WERI-Rb-1 (cell line): ENCODE data around the gene NEFH.

Source experiments
- DNase-seq: peaks from one replicate; pipeline ENCODE4 v3.0.0-alpha.2; 2020
- H3K27ac ChIP-seq: fragments of 250-450 bp; sonication (Bioruptor Pico); 2 replicates; pipeline ENCODE4 v1.5.1; 2020; ENCODE audit warnings: mild to moderate bottlenecking, moderate library complexity
- H3K27me3 ChIP-seq: fragments of 250-450 bp; sonication (Bioruptor Pico); 2 replicates; pipeline ENCODE4 v1.5.1; 2021; ENCODE audit warnings: mild to moderate bottlenecking, low read depth, moderate library complexity; ENCODE audit not compliant: insufficient read depth, severe bottlenecking
- H3K36me3 ChIP-seq: fragments of 250-450 bp; sonication (Bioruptor Pico); 2 replicates; pipeline ENCODE4 v1.5.1; 2020; ENCODE audit warnings: mild to moderate bottlenecking, moderate library complexity
- H3K4me3 ChIP-seq: 2 replicates; pipeline ENCODE4 v1.5.1; 2011; ENCODE audit warnings: low read depth, mild to moderate bottlenecking, control low read depth, low read length
- H3K9me3 ChIP-seq: fragments of 250-450 bp; sonication (Bioruptor Pico); 2 replicates; pipeline ENCODE4 v1.5.1; 2021; ENCODE audit warnings: mild to moderate bottlenecking, moderate library complexity; ENCODE audit not compliant: severe bottlenecking
- TF ChIP-seq, protein P1 (sequence below): IDR thresholded peaks from 2 replicates; pipeline ENCODE4 v1.5.1; 2011; ENCODE audit warnings: low read depth, mild to moderate bottlenecking, control low read depth, inconsistent platforms, low read length

NEFH gene

GRCh38 chr22:29519996-29520395, 40.0 kb downstream of the NEFH start:
- DNase-seq = no peak
- Histone ChIP-seq H3K27ac (no peak overlapping the region), H3K27me3 (no peaks in the 10 kb centered on the region), H3K9me3 (no peaks in the 10 kb centered on the region), H3K36me3 (peaks cover 83% of the 10 kb centered on the region), H3K4me3 (no peak overlapping the region)
- TF ChIP-seq, protein P1, sequence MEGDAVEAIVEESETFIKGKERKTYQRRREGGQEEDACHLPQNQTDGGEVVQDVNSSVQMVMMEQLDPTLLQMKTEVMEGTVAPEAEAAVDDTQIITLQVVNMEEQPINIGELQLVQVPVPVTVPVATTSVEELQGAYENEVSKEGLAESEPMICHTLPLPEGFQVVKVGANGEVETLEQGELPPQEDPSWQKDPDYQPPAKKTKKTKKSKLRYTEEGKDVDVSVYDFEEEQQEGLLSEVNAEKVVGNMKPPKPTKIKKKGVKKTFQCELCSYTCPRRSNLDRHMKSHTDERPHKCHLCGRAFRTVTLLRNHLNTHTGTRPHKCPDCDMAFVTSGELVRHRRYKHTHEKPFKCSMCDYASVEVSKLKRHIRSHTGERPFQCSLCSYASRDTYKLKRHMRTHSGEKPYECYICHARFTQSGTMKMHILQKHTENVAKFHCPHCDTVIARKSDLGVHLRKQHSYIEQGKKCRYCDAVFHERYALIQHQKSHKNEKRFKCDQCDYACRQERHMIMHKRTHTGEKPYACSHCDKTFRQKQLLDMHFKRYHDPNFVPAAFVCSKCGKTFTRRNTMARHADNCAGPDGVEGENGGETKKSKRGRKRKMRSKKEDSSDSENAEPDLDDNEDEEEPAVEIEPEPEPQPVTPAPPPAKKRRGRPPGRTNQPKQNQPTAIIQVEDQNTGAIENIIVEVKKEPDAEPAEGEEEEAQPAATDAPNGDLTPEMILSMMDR = no peak

DNA sequence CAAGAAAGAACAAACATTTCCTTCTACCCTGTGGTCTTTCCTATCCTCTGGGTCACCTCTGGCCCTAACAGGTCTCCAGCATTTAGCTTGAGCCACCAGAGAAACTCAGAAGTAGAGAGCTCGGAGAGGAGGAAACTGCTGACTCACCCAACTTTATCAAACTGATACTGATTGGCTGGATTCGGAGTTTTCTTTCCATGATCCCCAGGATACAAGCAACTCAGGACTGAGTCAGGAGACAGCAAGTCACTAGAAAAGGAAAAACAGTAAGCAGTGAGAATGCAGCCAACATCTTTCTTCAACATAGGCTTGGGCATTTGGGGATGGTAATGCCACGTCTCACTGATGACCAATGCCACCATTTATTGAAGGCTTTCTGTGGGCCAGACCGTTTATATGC, 40.8 kb downstream of the NEFH start:
- Histone ChIP-seq H3K27ac (no peak overlapping the region), H3K27me3 (no peaks in the 10 kb centered on the region), H3K36me3 (peaks cover 88% of the 10 kb centered on the region), H3K4me3 (no peak overlapping the region), H3K9me3 (no peaks in the 10 kb centered on the region)
- no peak for DNase-seq
- TF ChIP-seq, protein P1 = no peak

- H3K9me3 ChIP-seq = no peaks in the 10 kb centered on the region
- DNase-seq = no peak
- no peak overlapping the region for H3K4me3 ChIP-seq
- no peak overlapping the region for H3K27ac ChIP-seq
- H3K27me3 ChIP-seq = no peaks in the 10 kb centered on the region
- TF ChIP-seq, protein P1 = no peak
- H3K36me3 ChIP-seq = peaks cover 85% of the 10 kb centered on the region
These were observed 41.5 kb downstream of the NEFH start for GRCh38 chr22:29521526-29521925.

GRCh38 chr22:29523761-29524160, 43.7 kb downstream of the NEFH start:
- H3K9me3 ChIP-seq = no peaks in the 10 kb centered on the region
- H3K36me3 ChIP-seq = peaks cover 73% of the 10 kb centered on the region
- TF ChIP-seq, protein P1 = no peak
- no peak for DNase-seq
- no peak overlapping the region for H3K27ac ChIP-seq
- H3K4me3 ChIP-seq = no peak overlapping the region
- H3K27me3 ChIP-seq = no peaks in the 10 kb centered on the region

- Histone ChIP-seq H3K27me3 (no peaks in the 10 kb centered on the region), H3K4me3 (no peak overlapping the region), H3K27ac (no peak overlapping the region), H3K9me3 (no peaks in the 10 kb centered on the region), H3K36me3 (peaks cover 74% of the 10 kb centered on the region)
- TF ChIP-seq, protein P1 = peak; percentile 70
- peak; percentile 64 for DNase-seq
These were observed 44.6 kb downstream of the NEFH start for GRCh38 chr22:29524442-29525191.

DNA sequence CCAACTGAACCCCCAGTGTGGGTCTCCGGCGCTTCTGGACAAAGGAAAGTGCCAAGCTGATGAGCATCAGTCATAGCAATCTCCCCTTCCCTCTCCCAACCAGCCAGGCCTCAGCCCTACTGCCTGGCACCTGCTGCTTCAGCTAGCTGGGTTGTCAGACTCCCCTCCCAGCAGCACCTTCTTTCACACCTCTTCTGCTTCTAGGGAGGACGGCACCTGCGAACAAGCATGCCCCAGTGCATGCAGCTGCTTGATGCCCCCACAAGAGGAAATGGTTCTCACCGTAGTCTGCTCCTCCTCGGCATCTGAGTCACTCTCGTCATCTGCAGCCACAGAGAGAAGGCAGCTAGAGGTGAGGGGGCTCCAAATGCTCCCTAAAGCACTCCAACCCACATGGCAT, 48.1 kb downstream of the NEFH start:
- DNase-seq = no peak
- Histone ChIP-seq H3K4me3 (no peak overlapping the region), H3K27ac (no peak overlapping the region), H3K27me3 (no peaks in the 10 kb centered on the region), H3K36me3 (peaks cover 74% of the 10 kb centered on the region), H3K9me3 (no peaks in the 10 kb centered on the region)
- TF ChIP-seq, protein P1 = no peak
